HEK293 (cell line): ENCODE results near the gene LMO1.
A peak's percentile ranks its signal among the peaks of the same experiment; 100 is the strongest.

Source experiments
- CTCF ChIA-PET: fragments of 350-600 bp; formaldehyde crosslinking; extraction: SDS; loops from one replicate; lab custom pipeline; 2021; ENCODE audit warnings: antibody characterized with exemption; lab: Yijun Ruan, JAX
- POLR2A ChIA-PET: fragments of 300-600 bp; formaldehyde crosslinking; extraction: SDS; loops from one replicate; lab custom pipeline; 2020; ENCODE audit warnings: antibody characterized with exemption, inconsistent platforms; lab: Yijun Ruan, JAX
- H3K27ac ChIP-seq: fragments of 200-500 bp; sonication (Bioruptor generic); 2 replicates; pipeline ENCODE4 v1.5.1; 2014; ENCODE audit warnings: low read depth, low read length, control low read depth, inconsistent platforms; ENCODE audit errors: extremely low read depth
- H3K36me3 ChIP-seq, 2 experiments: fragments of 200-500 bp in 1 of 2; sonication (Bioruptor generic) in 1 of 2; 1 replicate in 1 of 2; 2 replicates in 1 of 2; pipeline ENCODE4 v1.5.1; 2014 to 2017; ENCODE audit warnings: inconsistent platforms in 2 of 2, low read length in 2 of 2; ENCODE audit not compliant: control insufficient read depth in 2 of 2, insufficient read depth in 1 of 2
- H3K4me1 ChIP-seq: fragments of 200-500 bp; sonication (Bioruptor generic); 2 replicates; pipeline ENCODE4 v1.5.1; 2014; ENCODE audit warnings: mild to moderate bottlenecking, low read length, inconsistent platforms; ENCODE audit not compliant: control insufficient read depth, insufficient read depth
- H3K4me3 ChIP-seq: 2 replicates; pipeline ENCODE4 v1.5.1; 2011; ENCODE audit warnings: low read depth, mild to moderate bottlenecking, control low read depth, low read length, moderate library complexity
- H3K9me3 ChIP-seq: fragments of 200-500 bp; sonication (Bioruptor generic); 2 replicates; pipeline ENCODE4 v1.5.1; 2014; ENCODE audit warnings: low read depth, low read length, inconsistent platforms; ENCODE audit not compliant: control insufficient read depth, insufficient read depth
- ELK4 ChIP-seq: IDR thresholded peaks from 2 replicates; pipeline ENCODE4 v1.6.1; 2011; ENCODE audit warnings: mild to moderate bottlenecking, low read depth, low read length, borderline replicate concordance
- GLI2 ChIP-seq: fragments of 450-650 bp; formaldehyde crosslinking; IDR thresholded peaks from 2 replicates; pipeline ENCODE4; 2017; ENCODE audit warnings: missing biosample characterization, missing genetic modification characterization, low read depth, borderline replicate concordance
- HOXA7 ChIP-seq: sonication (generic); formaldehyde crosslinking; IDR thresholded peaks from 2 replicates; pipeline ENCODE4 v1.8.1; 2022; ENCODE audit warnings: missing genetic modification reagents, borderline replicate concordance
- HOXD13 ChIP-seq: sonication (generic); formaldehyde crosslinking; IDR thresholded peaks from 2 replicates; pipeline ENCODE4 v1.8.0; 2022; ENCODE audit warnings: missing genetic modification reagents, borderline replicate concordance
- KLF17 ChIP-seq: fragments of 450-650 bp; formaldehyde crosslinking; IDR thresholded peaks from 2 replicates; pipeline ENCODE4 v1.5.1; 2016; ENCODE audit warnings: missing biosample characterization, missing genetic modification characterization
- PRDM1 ChIP-seq: fragments of 450-650 bp; formaldehyde crosslinking; IDR thresholded peaks from 2 replicates; pipeline ENCODE4; 2016; ENCODE audit warnings: missing biosample characterization, missing genetic modification characterization
- SP7 ChIP-seq: fragments of 450-650 bp; formaldehyde crosslinking; IDR thresholded peaks from 2 replicates; pipeline ENCODE4 v1.5.1; 2016; ENCODE audit warnings: missing biosample characterization, missing genetic modification characterization
- ZBTB11 ChIP-seq: fragments of 450-650 bp; formaldehyde crosslinking; conservative IDR thresholded peaks from 2 replicates; pipeline ENCODE4 v1.5.1; 2016; ENCODE audit warnings: low read depth, missing biosample characterization, missing genetic modification characterization
- ZBTB8A ChIP-seq: fragments of 450-650 bp; formaldehyde crosslinking; IDR thresholded peaks from 2 replicates; pipeline ENCODE4 v1.5.1; 2016; ENCODE audit warnings: missing biosample characterization, missing genetic modification characterization
- ZEB2 ChIP-seq: fragments of 450-650 bp; formaldehyde crosslinking; IDR thresholded peaks from 2 replicates; pipeline ENCODE4 v1.5.1; 2016; ENCODE audit warnings: missing biosample characterization, missing genetic modification characterization
- ZFP69B ChIP-seq: fragments of 450-650 bp; formaldehyde crosslinking; IDR thresholded peaks from 2 replicates; pipeline ENCODE4 v1.5.1; 2016; ENCODE audit warnings: missing biosample characterization, missing genetic modification characterization
- ZNF121 ChIP-seq: fragments of 450-650 bp; formaldehyde crosslinking; IDR thresholded peaks from 2 replicates; pipeline ENCODE4 v1.5.1; 2016; ENCODE audit warnings: missing biosample characterization, missing genetic modification characterization
- ZNF16 ChIP-seq: fragments of 450-650 bp; formaldehyde crosslinking; IDR thresholded peaks from 2 replicates; pipeline ENCODE4 v1.5.1; 2016; ENCODE audit warnings: low read depth, missing biosample characterization, missing genetic modification characterization
- ZNF221 ChIP-seq: fragments of 450-650 bp; formaldehyde crosslinking; IDR thresholded peaks from 2 replicates; pipeline ENCODE4 v1.5.1; 2017; ENCODE audit warnings: missing biosample characterization, missing genetic modification characterization, borderline replicate concordance
- ZNF24 ChIP-seq: fragments of 450-650 bp; formaldehyde crosslinking; IDR thresholded peaks from 2 replicates; pipeline ENCODE4 v1.5.1; 2016; ENCODE audit warnings: missing biosample characterization, missing genetic modification characterization
- ZNF335 ChIP-seq: fragments of 450-650 bp; formaldehyde crosslinking; conservative IDR thresholded peaks from 2 replicates; pipeline ENCODE4 v1.5.1; 2016; ENCODE audit warnings: missing biosample characterization, missing genetic modification characterization
- ZNF398 ChIP-seq: fragments of 450-650 bp; formaldehyde crosslinking; IDR thresholded peaks from 2 replicates; pipeline ENCODE4 v1.5.1; 2017; ENCODE audit warnings: missing biosample characterization, missing genetic modification characterization
- ZNF514 ChIP-seq: fragments of 450-650 bp; formaldehyde crosslinking; IDR thresholded peaks from 2 replicates; pipeline ENCODE4 v1.5.1; 2016; ENCODE audit warnings: missing biosample characterization, missing genetic modification characterization
- ZNF544 ChIP-seq: fragments of 450-650 bp; formaldehyde crosslinking; IDR thresholded peaks from 2 replicates; pipeline ENCODE4 v1.5.0; 2017; ENCODE audit warnings: missing biosample characterization, missing genetic modification characterization
- ZNF561 ChIP-seq: fragments of 450-650 bp; IDR thresholded peaks from 2 replicates; pipeline ENCODE4 v1.5.1; 2018; ENCODE audit warnings: missing biosample characterization, missing genetic modification characterization, borderline replicate concordance
- ZNF600 ChIP-seq: fragments of 450-650 bp; formaldehyde crosslinking; IDR thresholded peaks from 2 replicates; pipeline ENCODE4 v1.5.1; 2016; ENCODE audit warnings: missing biosample characterization, missing genetic modification characterization
- ZNF623 ChIP-seq: fragments of 450-650 bp; formaldehyde crosslinking; IDR thresholded peaks from 2 replicates; pipeline ENCODE4 v1.5.1; 2016; ENCODE audit warnings: missing biosample characterization, missing genetic modification characterization
- ZNF704 ChIP-seq: fragments of 450-650 bp; formaldehyde crosslinking; IDR thresholded peaks from 2 replicates; pipeline ENCODE4 v1.5.1; 2016; ENCODE audit warnings: missing biosample characterization, missing genetic modification characterization
- ZNF76 ChIP-seq: fragments of 450-650 bp; formaldehyde crosslinking; IDR thresholded peaks from 2 replicates; pipeline ENCODE4; 2016; ENCODE audit warnings: low read depth, missing biosample characterization, missing genetic modification characterization, borderline replicate concordance
- ZNF777 ChIP-seq: fragments of 450-650 bp; formaldehyde crosslinking; IDR thresholded peaks from 2 replicates; pipeline ENCODE4 v1.5.1; 2017; ENCODE audit warnings: missing biosample characterization, missing genetic modification characterization, borderline replicate concordance
- TF ChIP-seq, protein P1 (sequence below): fragments of 450-650 bp; formaldehyde crosslinking; IDR thresholded peaks from 2 replicates; pipeline ENCODE4 v1.5.1; 2016; ENCODE audit warnings: missing biosample characterization, missing genetic modification characterization

Gene LMO1

GRCh38 chr11:8263109-8263768, 439 bp downstream of the LMO1 start:
- Histone ChIP-seq H3K36me3 (no peaks in the 10 kb centered on the region), H3K9me3 (no peaks in the 10 kb centered on the region), H3K4me3 (peak overlapping the region; percentile 44), H3K27ac (no peak overlapping the region; the same call in 1 of the 2 replicates), H3K4me1 (no peaks in the 10 kb centered on the region)
- ChIA-PET CTCF (interaction anchor here (0.6 to 4.5 kb wide), 39 partner anchors 8 to 1181 kb away, joined by 3 to 75 read pairs (median 4); no protein-coding TSS in a partner anchor), POLR2A (interaction anchor here (0.9 to 1.7 kb wide), 5 partner anchors 10 to 34 kb away, joined by 3 to 10 read pairs (median 3); no protein-coding TSS in a partner anchor)
- no peak for TF ChIP-seq HOXD13
- 0 out of 2 replicates have a peak, but pooled peaks have one; percentile 10 for TF ChIP-seq ZNF398 (tag by site-specific recombination)
- TF ChIP-seq ZNF704: no peak
- no peak for TF ChIP-seq GLI2 (tag by site-specific recombination)
- TF ChIP-seq ZNF514 (tag by site-specific recombination): no peak
- no peak for TF ChIP-seq KLF17
- TF ChIP-seq ZNF24 (tag by site-specific recombination): no peak
- TF ChIP-seq PRDM1 (tag by site-specific recombination): peak; percentile 64
- no peak for TF ChIP-seq ZBTB11 (tag by site-specific recombination)
- TF ChIP-seq ZNF335 (tag by site-specific recombination): peak; percentile 45
- peak; percentile 93 for TF ChIP-seq ZBTB8A (tag by site-specific recombination)
- no peak for TF ChIP-seq ZNF221 (tag by site-specific recombination)
- TF ChIP-seq ZFP69B: no peak
- no peak for TF ChIP-seq ZNF76 (tag by site-specific recombination)
- TF ChIP-seq ZNF16: no peak
- TF ChIP-seq ZEB2 (tag by site-specific recombination): peak; percentile 29
- TF ChIP-seq ZNF561: no peak
- no peak for TF ChIP-seq ZNF544 (tag by site-specific recombination)
- TF ChIP-seq ZNF623 (tag by site-specific recombination): no peak
- peak; percentile 22; the same call in 1 of the 2 replicates for TF ChIP-seq ZNF777 (tag by site-specific recombination)
- no peak for TF ChIP-seq HOXA7 (CRISPR knock-in tag)
- TF ChIP-seq ELK4: no peak
- TF ChIP-seq ZNF121: no peak
- TF ChIP-seq SP7 (tag by site-specific recombination): peak; percentile 33
- TF ChIP-seq, protein P1, sequence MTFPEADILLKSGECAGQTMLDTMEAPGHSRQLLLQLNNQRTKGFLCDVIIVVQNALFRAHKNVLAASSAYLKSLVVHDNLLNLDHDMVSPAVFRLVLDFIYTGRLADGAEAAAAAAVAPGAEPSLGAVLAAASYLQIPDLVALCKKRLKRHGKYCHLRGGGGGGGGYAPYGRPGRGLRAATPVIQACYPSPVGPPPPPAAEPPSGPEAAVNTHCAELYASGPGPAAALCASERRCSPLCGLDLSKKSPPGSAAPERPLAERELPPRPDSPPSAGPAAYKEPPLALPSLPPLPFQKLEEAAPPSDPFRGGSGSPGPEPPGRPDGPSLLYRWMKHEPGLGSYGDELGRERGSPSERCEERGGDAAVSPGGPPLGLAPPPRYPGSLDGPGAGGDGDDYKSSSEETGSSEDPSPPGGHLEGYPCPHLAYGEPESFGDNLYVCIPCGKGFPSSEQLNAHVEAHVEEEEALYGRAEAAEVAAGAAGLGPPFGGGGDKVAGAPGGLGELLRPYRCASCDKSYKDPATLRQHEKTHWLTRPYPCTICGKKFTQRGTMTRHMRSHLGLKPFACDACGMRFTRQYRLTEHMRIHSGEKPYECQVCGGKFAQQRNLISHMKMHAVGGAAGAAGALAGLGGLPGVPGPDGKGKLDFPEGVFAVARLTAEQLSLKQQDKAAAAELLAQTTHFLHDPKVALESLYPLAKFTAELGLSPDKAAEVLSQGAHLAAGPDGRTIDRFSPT (tag by site-specific recombination): no peak
- TF ChIP-seq ZNF600: no peak
